ENCODE measurements around the gene ST8SIA6.

DNA sequence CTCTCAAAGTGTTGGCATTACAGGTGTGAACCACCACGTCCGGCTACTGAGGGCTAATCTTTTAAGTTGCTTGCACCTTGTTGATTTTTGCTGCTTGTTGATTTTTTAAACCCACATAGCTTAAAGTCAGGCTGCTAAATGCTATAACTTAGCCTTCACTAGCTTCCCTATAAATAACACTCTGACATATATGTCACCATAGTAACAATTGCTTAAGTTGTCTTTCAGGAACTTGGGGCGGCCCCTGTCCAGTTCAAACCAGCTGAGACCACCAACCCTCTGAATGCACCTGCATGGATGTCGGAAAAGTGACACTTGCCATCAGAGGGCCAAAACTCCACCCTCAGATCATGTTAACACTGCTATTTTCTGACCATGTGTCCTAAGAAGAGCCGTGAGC lies 47.3 kb downstream of the ST8SIA6 start:
- TF ChIP-seq EZH2phosphoT487 (IDR thresholded peaks at IDR 0.05; ENCODE audit: borderline replicate concordance) = no peak
- TF ChIP-seq, protein P1, sequence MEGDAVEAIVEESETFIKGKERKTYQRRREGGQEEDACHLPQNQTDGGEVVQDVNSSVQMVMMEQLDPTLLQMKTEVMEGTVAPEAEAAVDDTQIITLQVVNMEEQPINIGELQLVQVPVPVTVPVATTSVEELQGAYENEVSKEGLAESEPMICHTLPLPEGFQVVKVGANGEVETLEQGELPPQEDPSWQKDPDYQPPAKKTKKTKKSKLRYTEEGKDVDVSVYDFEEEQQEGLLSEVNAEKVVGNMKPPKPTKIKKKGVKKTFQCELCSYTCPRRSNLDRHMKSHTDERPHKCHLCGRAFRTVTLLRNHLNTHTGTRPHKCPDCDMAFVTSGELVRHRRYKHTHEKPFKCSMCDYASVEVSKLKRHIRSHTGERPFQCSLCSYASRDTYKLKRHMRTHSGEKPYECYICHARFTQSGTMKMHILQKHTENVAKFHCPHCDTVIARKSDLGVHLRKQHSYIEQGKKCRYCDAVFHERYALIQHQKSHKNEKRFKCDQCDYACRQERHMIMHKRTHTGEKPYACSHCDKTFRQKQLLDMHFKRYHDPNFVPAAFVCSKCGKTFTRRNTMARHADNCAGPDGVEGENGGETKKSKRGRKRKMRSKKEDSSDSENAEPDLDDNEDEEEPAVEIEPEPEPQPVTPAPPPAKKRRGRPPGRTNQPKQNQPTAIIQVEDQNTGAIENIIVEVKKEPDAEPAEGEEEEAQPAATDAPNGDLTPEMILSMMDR (conservative IDR thresholded peaks at IDR 0.05; ENCODE audit: low read length) = no peak

All from Loucy (cell line).